HepG2 (cell line): ENCODE results near the gene INPP1. TPM values are rescaled to one million over a fixed set of nuclear protein-coding genes. Genes with fewer than 3 reads are reported as not detected.
A peak's percentile ranks its signal among the peaks of the same experiment; 100 is the strongest.

Experiments used
- ATAC-seq: fragments of 200-7000 bp; cut with Tn5 transposase; 3 replicates; pipeline ENCODE4 v1.9.1; 2020; ENCODE audit warnings: mild to moderate bottlenecking, moderate library complexity
- BruUV-seq: library from RNA; stranded (reverse); fragments of 400-500 nt; replicated peaks from 2 replicates; lab custom pipeline; 2021; lab: Mats Ljungman, UMichigan
- CTCF ChIA-PET: fragments of 300-600 bp; formaldehyde crosslinking; extraction: SDS; loops from one replicate; lab custom pipeline; 2021; ENCODE audit warnings: low total read pairs, inconsistent platforms, low intra/inter-chr PET ratio; lab: Yijun Ruan, JAX
- POLR2A ChIA-PET: fragments of 350-600 bp; sonication (Branson Sonifier 250); formaldehyde crosslinking; loops from one replicate; lab custom pipeline; 2020; ENCODE audit warnings: antibody characterized with exemption, inconsistent platforms; lab: Yijun Ruan, JAX
- DNase-seq: peaks from one replicate; pipeline ENCODE4 v3.0.0-alpha.2; 2015; ENCODE audit warnings: low spot score
- FAIRE-seq: peaks from 3 replicates; lab custom pipeline; 2011; peaks lifted over from hg19 to GRCh38; lab: Jason Lieb, UNC
- H2AFZ ChIP-seq: one replicate; pipeline ENCODE4 v1.6.1; 2011; ENCODE audit warnings: low read length, inconsistent platforms
- H3K27ac ChIP-seq: fragments of 300-600 bp; 3 replicates; pipeline ENCODE4 v1.8.0; 2011; ENCODE audit warnings: mixed run types, mild to moderate bottlenecking, mixed read lengths, low read length, inconsistent platforms; ENCODE audit not compliant: insufficient read depth; ENCODE audit errors: extremely low read length
- H3K27me3 ChIP-seq, 2 experiments: fragments of 200-600 bp in 1 of 2; 2 replicates in 1 of 2; 3 replicates in 1 of 2; pipeline versions ENCODE4 v1.6.0 to v1.8.0; 2011; ENCODE audit warnings: low read length in 2 of 2, mild to moderate bottlenecking in 2 of 2, moderate library complexity in 2 of 2, inconsistent platforms in 1 of 2; ENCODE audit not compliant: insufficient read depth in 2 of 2, control insufficient read depth in 1 of 2
- H3K36me3 ChIP-seq, 2 experiments: fragments of 200-600 bp in 1 of 2; replicated peaks in 1 of 2; 2 replicates in 1 of 2; 3 replicates in 1 of 2; pipeline versions ENCODE4 v1.5.1 to v1.8.0; 2011; ENCODE audit warnings: low read length in 2 of 2, inconsistent platforms in 1 of 2; ENCODE audit not compliant: insufficient read depth in 2 of 2, control insufficient read depth in 1 of 2
- H3K4me1 ChIP-seq: 2 replicates; pipeline ENCODE4 v1.5.1; 2012; ENCODE audit warnings: low read length, inconsistent platforms; ENCODE audit not compliant: insufficient read depth
- H3K4me2 ChIP-seq: 2 replicates; pipeline ENCODE4 v1.6.0; 2011; ENCODE audit warnings: low read depth, low read length, inconsistent platforms
- H3K4me3 ChIP-seq, 3 experiments: fragments of 200-600 bp in 1 of 3; sonication (generic), shearing (Covaris generic) in 1 of 3; replicated peaks in 1 of 3; 2 replicates each; pipeline ENCODE4 v1.5.1; 2011 to 2016; ENCODE audit warnings: low read length in 3 of 3, inconsistent platforms in 2 of 3, low read depth in 2 of 3, mild to moderate bottlenecking in 2 of 3, control low read depth in 1 of 3, mixed read lengths in 1 of 3; ENCODE audit not compliant: insufficient read depth in 1 of 3
- H3K79me2 ChIP-seq: one replicate; pipeline ENCODE4 v1.6.1; 2011; ENCODE audit warnings: low read length, inconsistent platforms; ENCODE audit not compliant: insufficient read depth
- H3K9ac ChIP-seq: 2 replicates; pipeline ENCODE4 v1.6.0; 2011; ENCODE audit warnings: mild to moderate bottlenecking, low read depth, low read length, inconsistent platforms; ENCODE audit not compliant: insufficient read depth
- H3K9me3 ChIP-seq: 2 replicates; pipeline ENCODE4 v1.5.1; 2012; ENCODE audit warnings: mild to moderate bottlenecking, low read length
- H4K20me1 ChIP-seq: 2 replicates; pipeline ENCODE4 v1.6.0; 2011; ENCODE audit warnings: inconsistent platforms, mild to moderate bottlenecking, low read length, moderate library complexity; ENCODE audit not compliant: insufficient read depth
- ARID4A ChIP-seq: sonication (generic); formaldehyde crosslinking; IDR thresholded peaks from 2 replicates; pipeline ENCODE4 v1.5.0; 2020; ENCODE audit warnings: mild to moderate bottlenecking, missing genetic modification reagents, borderline replicate concordance
- CEBPB ChIP-seq: IDR thresholded peaks from 2 replicates; pipeline ENCODE4 v1.6.1; 2011; ENCODE audit warnings: low read depth, low read length, improper control_type of control experiment, borderline replicate concordance
- CEBPG ChIP-seq: IDR thresholded peaks from 2 replicates; pipeline ENCODE4 v1.6.1; 2016
- FOXP4 ChIP-seq: sonication (generic); formaldehyde crosslinking; IDR thresholded peaks from 2 replicates; pipeline ENCODE4 v1.4.0; 2020; ENCODE audit warnings: missing genetic modification reagents
- HHEX ChIP-seq: IDR thresholded peaks from 2 replicates; pipeline ENCODE4 v1.6.1; 2016; ENCODE audit warnings: control low read depth
- MZF1 ChIP-seq: sonication (generic); formaldehyde crosslinking; IDR thresholded peaks from 2 replicates; pipeline ENCODE4 v1.8.1; 2023; ENCODE audit warnings: mild to moderate bottlenecking, missing genetic modification reagents, borderline replicate concordance
- ZNF556 ChIP-seq: sonication (generic); formaldehyde crosslinking; IDR thresholded peaks from 2 replicates; pipeline ENCODE4 v1.4.0; 2020; ENCODE audit warnings: mild to moderate bottlenecking, missing genetic modification reagents, borderline replicate concordance
- ZNF644 ChIP-seq: IDR thresholded peaks from 2 replicates; pipeline ENCODE4 v1.6.1; 2016; ENCODE audit warnings: low read depth
- WGBS: methylation state at CpG from one replicate; pipeline ENCODE4 v1.1.6; 2017; ENCODE audit warnings: low lambda C conversion rate; 5-methylcytosine and 5-hydroxymethylcytosine counted together
- in situ Hi-C: cut with HindIII; loops from 2 replicates; pipeline ENCODE4 v1.10.0; 2017; ENCODE audit warnings: low pct_unique_long_range_greater_than_20kb; ENCODE audit not compliant: extremely low pct_ligation_motif_present
- intact Hi-C: fragments of 100-400 bp; cut with micrococcal nuclease; formaldehyde crosslinking; loops from one replicate; pipeline ENCODE4 v1.10.0; 2022; ENCODE audit not compliant: unreplicated experiment
- polyA plus RNA-seq, 8 experiments: library from polyadenylated mRNA; depleted of rRNA in 3 of 8; stranded (reverse) in 7 of 8; unstranded in 1 of 8; fragments of >200 nt; fragmentation: Illumina TruSeq in 4 of 8; extraction: Trizol in 4 of 8; gene quantifications; 2 replicates each; pipeline versions ENCODE4 v1.2.1 to v1.2.3, GENCODE V29; 2011 to 2016; ENCODE audit warnings: low read depth in 4 of 8, missing spikeins in 1 of 8, mixed read lengths in 1 of 8; ENCODE audit not compliant: insufficient read depth in 1 of 8
- total RNA-seq, 5 experiments: library from RNA; depleted of rRNA; stranded (reverse); fragments of >200 nt; fragmentation: Illumina TruSeq; extraction: Trizol; gene quantifications; 2 replicates each; pipeline ENCODE4 v1.2.3, GENCODE V29; 2016; ENCODE audit warnings: low read depth in 1 of 5

INPP1 gene
- total and polyA plus RNA-seq, 2 of the 13 experiments (the other 11 are each of a cell fraction or from before 2014, with no cell fraction given) = 10.0 to 13.3 TPM

DNA sequence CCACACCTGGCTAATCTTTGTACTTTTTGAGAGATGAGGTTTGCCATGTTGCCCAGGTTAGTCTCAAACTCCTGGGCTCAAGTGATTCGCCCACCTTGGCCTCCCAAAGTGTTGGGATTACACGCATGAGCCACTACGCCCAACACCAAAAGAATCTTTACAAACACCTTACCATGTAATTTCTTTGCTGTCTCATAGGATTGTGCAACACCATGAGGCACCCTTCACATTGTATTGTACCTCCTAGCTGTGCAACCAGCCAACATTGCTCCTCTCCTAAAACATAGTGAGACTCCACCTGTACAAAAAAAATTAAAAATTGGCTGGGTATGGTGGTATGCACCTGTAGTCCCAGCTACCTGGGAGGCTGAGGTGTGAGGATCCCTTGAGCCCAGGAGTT lies 61.7 kb downstream of the INPP1 start:
- peaks cover 14% of the 10 kb centered on the region for H3K4me1 ChIP-seq
- H3K36me3 ChIP-seq = no peaks in the 10 kb centered on the region
- peaks cover 5 to 29% of the 10 kb centered on the region in 2 experiments for H3K27me3 ChIP-seq
- H2AFZ ChIP-seq = no peak overlapping the region
- in situ Hi-C loops = no loop called here
- no peaks in the 10 kb centered on the region for H4K20me1 ChIP-seq
- no peaks in the 10 kb centered on the region for H3K9me3 ChIP-seq
- no peak overlapping the region for H3K9ac ChIP-seq
- no peak for DNase-seq
- no peaks in the 10 kb centered on the region for H3K79me2 ChIP-seq
- POLR2A ChIA-PET = no interaction called here
- no peak overlapping the region for H3K4me2 ChIP-seq
- WGBS = 18% methylated on average over 3 of the region's 3 CpGs
- no TSS peak for BruUV-seq
- no peak for FAIRE-seq
- H3K27ac ChIP-seq = no peak overlapping the region
- TF ChIP-seq ARID4A (CRISPR knock-in tag) (no peak), CEBPG (peak; percentile 44; the same call in 1 of the 2 replicates), MZF1 (CRISPR knock-in tag) (no peak), ZNF644 (CRISPR knock-in tag) (no peak), CEBPB (peak; percentile 89), ZNF556 (no peak), FOXP4 (no peak), HHEX (CRISPR knock-in tag) (no peak)
- TF ChIP-seq, all 625 proteins: peak for 2
- intact Hi-C loops = no loop called here
- H3K4me3 ChIP-seq = no peak overlapping the region
- CTCF ChIA-PET = no interaction called here
- no peak for ATAC-seq
